Measurements from ENCODE around the gene CDCA3. TPM values are rescaled to one million over a fixed set of nuclear protein-coding genes. Genes with fewer than 3 reads are reported as not detected.
"Not testable (repeated sequence)": the region's sequence is repeated elsewhere in the genome, so short reads cannot be mapped to it uniquely, and the experiment has no call there.

The CDCA3 gene
- 2.9 TPM for total RNA-seq
- long read RNA-seq, partial matches to known transcripts: 1 of 3 reads
- long read RNA-seq, other reads (novel, unspliced or antisense): 1 of 3 reads

DNA sequence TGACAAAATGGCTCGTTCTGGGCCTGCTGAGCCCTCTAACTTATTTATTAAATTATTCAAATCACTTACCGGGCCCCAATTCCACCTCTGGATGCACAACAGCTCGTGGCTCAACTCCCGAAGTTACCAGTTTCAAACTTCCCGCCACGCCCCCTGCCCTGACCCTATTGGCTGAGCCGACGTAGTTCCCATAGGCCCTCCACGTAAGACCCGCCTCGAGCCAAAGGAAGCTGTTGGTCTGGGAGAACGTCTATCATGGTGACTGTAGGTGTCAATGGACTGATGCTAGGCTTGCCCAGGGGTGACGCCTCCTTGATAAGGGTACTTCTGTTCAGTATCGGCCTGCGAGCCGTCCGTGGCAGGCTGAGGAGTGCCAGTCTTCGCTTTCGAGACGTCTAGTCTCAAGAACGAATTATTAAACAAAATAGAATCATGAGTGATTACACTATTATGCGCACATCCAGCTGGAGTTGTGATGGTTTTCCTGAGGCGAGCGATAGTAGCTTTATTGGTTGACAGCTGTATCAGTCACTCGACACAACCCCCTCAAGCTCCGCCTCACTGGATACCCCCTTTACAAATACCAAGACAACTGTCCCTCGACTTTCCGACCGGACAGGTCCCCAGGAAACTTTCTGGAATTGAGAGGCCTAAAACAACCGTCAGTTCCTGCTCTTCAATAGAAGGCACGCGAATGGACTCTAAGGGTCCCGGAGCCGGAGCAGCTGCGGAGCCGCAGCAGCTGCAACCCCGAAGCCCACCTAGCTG, at the start of gene CDCA3:
Gene CDCA3, minus strand, starts transcription at position 134 of the 768 bp plus-strand sequence. CDS start 334 bp downstream, outside the sequence.
- DNase-seq: peak; percentile 96
- no peak for TF ChIP-seq CTCF (IDR thresholded peaks at IDR 0.05)
- intact Hi-C loops (cut with DNase I): no loop called here

DNA sequence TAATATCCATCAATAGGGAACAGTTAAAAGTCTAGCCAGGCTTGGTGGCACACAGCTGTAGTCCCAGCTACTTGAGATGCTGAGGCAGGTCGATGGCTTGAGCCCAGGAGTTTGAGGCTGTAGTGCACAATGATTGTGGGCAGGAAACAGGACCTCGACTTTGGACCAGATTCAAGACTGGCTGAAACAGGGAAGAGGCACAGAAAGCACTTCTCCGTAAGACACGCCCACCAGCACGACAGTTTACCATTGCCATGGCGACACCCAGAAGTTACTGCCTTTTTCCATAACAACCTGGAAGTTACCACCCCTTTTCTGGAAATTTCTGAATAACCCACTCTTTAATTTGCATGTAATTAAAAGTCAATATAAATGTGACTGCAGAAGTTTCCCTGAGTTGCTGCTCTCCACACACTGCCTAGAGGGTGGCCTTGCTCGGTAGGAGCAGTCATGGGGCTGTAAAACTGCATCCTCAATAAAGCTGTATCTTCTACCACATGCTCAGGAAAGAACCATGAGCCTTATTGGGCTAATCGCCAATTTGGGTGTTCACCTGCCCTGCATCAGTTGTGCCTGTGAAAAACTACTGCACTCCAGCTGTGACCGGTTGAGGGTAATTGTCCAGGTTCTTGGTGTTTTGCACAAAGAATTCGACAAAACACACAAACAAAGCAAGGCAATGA, 48.9 kb upstream of the CDCA3 start:
- no peak overlapping the region for H3K4me3 ChIP-seq
- ATAC-seq (peak; percentile 48 to 60), DNase-seq (peak; percentile 83)
- no peak overlapping the region for H3K27ac ChIP-seq
- H3K36me3 ChIP-seq: no peaks in the 10 kb centered on the region
- peaks cover 17% of the 10 kb centered on the region for H3K4me1 ChIP-seq
- H3K9me3 ChIP-seq: no peaks in the 10 kb centered on the region
- no peaks in the 10 kb centered on the region for H3K27me3 ChIP-seq (ENCODE audit: low read depth)
- TF ChIP-seq CTCF (IDR thresholded peaks at IDR 0.05): no peak
- intact Hi-C loops (cut with DNase I): no loop called here

More for the DNA sequence above, at the start of gene CDCA3:
- H3K27ac ChIP-seq: peak within 1 kb of the TSS; percentile 96
- peak within 1 kb of the TSS; percentile 86 for H3K4me3 ChIP-seq
- H3K27me3 ChIP-seq (ENCODE audit: low read depth): no peaks in the 10 kb centered on the region
- H3K36me3 ChIP-seq: peaks cover 13% of the 10 kb centered on the region
- H3K4me1 ChIP-seq: peaks cover 12% of the 10 kb centered on the region
- ATAC-seq: peak; percentile 89
- no peaks in the 10 kb centered on the region for H3K9me3 ChIP-seq

DNA sequence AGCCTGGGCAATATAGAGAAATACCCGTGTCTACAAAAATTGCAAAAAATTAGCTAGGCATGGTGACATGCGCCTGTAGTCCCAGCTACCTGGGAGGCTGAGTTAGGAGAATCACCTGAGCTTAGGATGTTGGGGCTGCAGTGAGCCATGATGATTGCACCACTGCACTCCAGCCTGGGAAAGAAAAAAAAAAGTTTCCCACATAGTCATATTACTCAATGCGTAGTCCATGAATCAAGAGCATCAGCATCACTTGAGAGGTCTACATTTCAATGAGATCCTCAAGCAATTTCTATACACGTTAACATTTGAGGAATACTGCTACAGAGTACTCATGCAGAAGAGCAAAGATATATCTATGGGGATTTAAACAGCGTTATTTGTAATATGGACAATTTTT, 48.3 kb upstream of the CDCA3 start:
- no peaks in the 10 kb centered on the region for H3K36me3 ChIP-seq
- no peaks in the 10 kb centered on the region for H3K9me3 ChIP-seq
- no peak for TF ChIP-seq CTCF (IDR thresholded peaks at IDR 0.05)
- ATAC-seq (peak in 1 of 2 donors; percentile 14), DNase-seq (no peak)
- no peaks in the 10 kb centered on the region for H3K27me3 ChIP-seq (ENCODE audit: low read depth)
- no peak overlapping the region for H3K27ac ChIP-seq
- no peak overlapping the region for H3K4me3 ChIP-seq
- intact Hi-C loops (cut with DNase I): no loop called here
- H3K4me1 ChIP-seq: peaks cover 15% of the 10 kb centered on the region

DNA sequence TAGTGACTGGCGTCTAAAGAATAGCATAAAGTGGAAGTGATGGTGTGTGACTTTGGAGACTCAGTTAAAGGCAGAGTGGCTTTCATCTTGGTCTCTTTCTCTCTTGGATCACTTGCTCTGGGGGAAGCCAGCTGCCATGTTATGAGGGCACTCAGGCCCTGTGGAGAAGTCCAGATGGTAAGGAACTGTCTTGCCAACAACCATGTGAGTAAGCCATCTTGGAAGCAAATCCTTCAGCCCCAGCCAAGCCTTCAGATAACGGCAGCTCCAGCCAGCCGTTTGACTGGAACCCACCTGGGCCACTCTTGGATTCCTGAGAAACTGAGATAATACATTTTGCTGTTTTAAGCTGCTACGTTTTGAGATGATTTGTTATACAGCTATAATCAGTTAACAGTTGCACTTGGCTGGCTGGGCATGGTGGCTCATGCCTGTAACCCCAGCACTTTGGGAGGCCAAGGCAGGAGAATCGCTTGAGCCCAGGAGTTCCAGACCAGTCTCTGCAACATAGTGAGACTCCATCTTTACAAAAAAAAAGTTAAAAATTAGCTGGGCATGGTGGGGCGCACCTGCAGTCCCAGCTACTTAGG, 45.9 kb upstream of the CDCA3 start:
- no peak overlapping the region for H3K27ac ChIP-seq
- no peaks in the 10 kb centered on the region for H3K9me3 ChIP-seq
- no peak for ATAC-seq
- H3K4me3 ChIP-seq: no peak overlapping the region
- DNase-seq: no peak
- H3K4me1 ChIP-seq: peaks cover 9% of the 10 kb centered on the region
- no peak for TF ChIP-seq CTCF (IDR thresholded peaks at IDR 0.05)
- no peaks in the 10 kb centered on the region for H3K27me3 ChIP-seq (ENCODE audit: low read depth)
- no peaks in the 10 kb centered on the region for H3K36me3 ChIP-seq
- intact Hi-C loops (cut with DNase I): no loop called here

DNA sequence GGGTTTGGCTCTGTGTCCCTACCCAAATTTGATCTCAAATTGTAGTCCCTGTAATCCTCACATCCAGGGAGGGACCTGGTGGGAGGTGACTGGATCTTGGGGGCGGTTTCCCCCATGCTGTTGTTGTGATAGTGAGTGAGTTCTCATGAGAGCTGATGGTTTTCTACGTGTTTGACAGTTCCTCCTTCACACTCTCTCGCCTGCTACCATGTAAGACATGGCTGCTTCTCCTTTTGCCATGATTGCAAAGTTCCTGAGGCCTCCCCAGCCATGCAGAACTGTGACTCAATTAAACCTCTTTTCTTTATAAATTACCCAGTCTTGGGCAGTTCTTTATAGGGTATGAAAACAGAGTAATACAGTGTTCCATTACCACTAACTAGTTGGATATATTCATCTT, 43.2 kb upstream of the CDCA3 start:
- no peaks in the 10 kb centered on the region for H3K27me3 ChIP-seq (ENCODE audit: low read depth)
- DNase-seq: no peak
- no peak overlapping the region for H3K27ac ChIP-seq
- ATAC-seq: no peak
- H3K4me3 ChIP-seq: no peak overlapping the region
- intact Hi-C loops (cut with DNase I): no loop called here
- H3K9me3 ChIP-seq: no peaks in the 10 kb centered on the region
- no peak for TF ChIP-seq CTCF (IDR thresholded peaks at IDR 0.05)
- H3K4me1 ChIP-seq: peaks cover 19% of the 10 kb centered on the region
- H3K36me3 ChIP-seq: no peaks in the 10 kb centered on the region

DNA sequence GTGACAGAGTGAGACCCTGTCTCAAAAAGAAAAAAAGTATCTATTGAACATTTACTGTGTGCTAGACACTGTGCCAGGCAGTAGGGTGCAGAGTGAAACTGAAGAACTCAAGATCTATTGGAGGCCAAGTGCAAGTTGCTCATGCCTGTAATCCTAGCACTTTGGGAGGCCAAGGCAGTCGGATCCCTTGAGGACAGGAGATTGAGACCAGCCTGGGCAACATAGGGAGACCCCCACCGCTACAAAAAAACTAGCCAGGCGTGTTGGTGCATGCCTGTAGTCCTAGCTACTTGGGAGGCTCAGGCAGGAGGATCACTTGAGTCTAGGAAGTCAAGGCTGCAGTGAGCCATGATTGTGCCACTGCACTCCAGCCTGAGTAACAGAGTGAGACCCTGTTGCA, 41.6 kb upstream of the CDCA3 start:
- intact Hi-C loops (cut with DNase I); H3K36me3 ChIP-seq; DNase-seq; ATAC-seq; H3K4me3 ChIP-seq; H3K9me3 ChIP-seq; H3K27me3 ChIP-seq (ENCODE audit: low read depth); H3K27ac ChIP-seq: not testable (repeated sequence)
- peaks cover 23% of the 10 kb centered on the region for H3K4me1 ChIP-seq

Data from lower lobe of right lung (tissue), 2 donors.